HepG2 (cell line): ENCODE data around the gene DNAJC13. TPM values are rescaled to one million over a fixed set of nuclear protein-coding genes. Genes with fewer than 3 reads are reported as not detected.

Experiments used
- ATAC-seq: fragments of 200-7000 bp; cut with Tn5 transposase; 3 replicates; pipeline ENCODE4 v1.9.1; 2020; ENCODE audit warnings: mild to moderate bottlenecking, moderate library complexity
- BruUV-seq: library from RNA; stranded (reverse); fragments of 400-500 nt; replicated peaks from 2 replicates; lab custom pipeline; 2021; lab: Mats Ljungman, UMichigan
- CTCF ChIA-PET: fragments of 300-600 bp; formaldehyde crosslinking; extraction: SDS; loops from one replicate; lab custom pipeline; 2021; ENCODE audit warnings: low total read pairs, inconsistent platforms, low intra/inter-chr PET ratio; lab: Yijun Ruan, JAX
- POLR2A ChIA-PET: fragments of 350-600 bp; sonication (Branson Sonifier 250); formaldehyde crosslinking; loops from one replicate; lab custom pipeline; 2020; ENCODE audit warnings: antibody characterized with exemption, inconsistent platforms; lab: Yijun Ruan, JAX
- DNase-seq: peaks from one replicate; pipeline ENCODE4 v3.0.0-alpha.2; 2015; ENCODE audit warnings: low spot score
- FAIRE-seq: peaks from 3 replicates; lab custom pipeline; 2011; peaks lifted over from hg19 to GRCh38; lab: Jason Lieb, UNC
- H2AFZ ChIP-seq: one replicate; pipeline ENCODE4 v1.6.1; 2011; ENCODE audit warnings: low read length, inconsistent platforms
- H3K27ac ChIP-seq: fragments of 300-600 bp; 3 replicates; pipeline ENCODE4 v1.8.0; 2011; ENCODE audit warnings: mixed run types, mild to moderate bottlenecking, mixed read lengths, low read length, inconsistent platforms; ENCODE audit not compliant: insufficient read depth; ENCODE audit errors: extremely low read length
- H3K27me3 ChIP-seq, 2 experiments: fragments of 200-600 bp in 1 of 2; 2 replicates in 1 of 2; 3 replicates in 1 of 2; pipeline versions ENCODE4 v1.6.0 to v1.8.0; 2011; ENCODE audit warnings: low read length in 2 of 2, mild to moderate bottlenecking in 2 of 2, moderate library complexity in 2 of 2, inconsistent platforms in 1 of 2; ENCODE audit not compliant: insufficient read depth in 2 of 2, control insufficient read depth in 1 of 2
- H3K36me3 ChIP-seq, 2 experiments: fragments of 200-600 bp in 1 of 2; replicated peaks in 1 of 2; 2 replicates in 1 of 2; 3 replicates in 1 of 2; pipeline versions ENCODE4 v1.5.1 to v1.8.0; 2011; ENCODE audit warnings: low read length in 2 of 2, inconsistent platforms in 1 of 2; ENCODE audit not compliant: insufficient read depth in 2 of 2, control insufficient read depth in 1 of 2
- H3K4me1 ChIP-seq: 2 replicates; pipeline ENCODE4 v1.5.1; 2012; ENCODE audit warnings: low read length, inconsistent platforms; ENCODE audit not compliant: insufficient read depth
- H3K4me2 ChIP-seq: 2 replicates; pipeline ENCODE4 v1.6.0; 2011; ENCODE audit warnings: low read depth, low read length, inconsistent platforms
- H3K4me3 ChIP-seq, 3 experiments: fragments of 200-600 bp in 1 of 3; sonication (generic), shearing (Covaris generic) in 1 of 3; replicated peaks in 1 of 3; 2 replicates each; pipeline ENCODE4 v1.5.1; 2011 to 2016; ENCODE audit warnings: low read length in 3 of 3, inconsistent platforms in 2 of 3, low read depth in 2 of 3, mild to moderate bottlenecking in 2 of 3, control low read depth in 1 of 3, mixed read lengths in 1 of 3; ENCODE audit not compliant: insufficient read depth in 1 of 3
- H3K79me2 ChIP-seq: one replicate; pipeline ENCODE4 v1.6.1; 2011; ENCODE audit warnings: low read length, inconsistent platforms; ENCODE audit not compliant: insufficient read depth
- H3K9ac ChIP-seq: 2 replicates; pipeline ENCODE4 v1.6.0; 2011; ENCODE audit warnings: mild to moderate bottlenecking, low read depth, low read length, inconsistent platforms; ENCODE audit not compliant: insufficient read depth
- H3K9me3 ChIP-seq: 2 replicates; pipeline ENCODE4 v1.5.1; 2012; ENCODE audit warnings: mild to moderate bottlenecking, low read length
- H4K20me1 ChIP-seq: 2 replicates; pipeline ENCODE4 v1.6.0; 2011; ENCODE audit warnings: inconsistent platforms, mild to moderate bottlenecking, low read length, moderate library complexity; ENCODE audit not compliant: insufficient read depth
- CTCF ChIP-seq: sonication (generic); formaldehyde crosslinking; IDR thresholded peaks from 2 replicates; pipeline ENCODE4 v1.5.0; 2020; ENCODE audit warnings: mild to moderate bottlenecking, missing genetic modification reagents, moderate library complexity
- SAP130 ChIP-seq: IDR thresholded peaks from 2 replicates; pipeline ENCODE4 v1.6.1; 2016; ENCODE audit warnings: low read depth
- TFAP4 ChIP-seq: sonication (generic); IDR thresholded peaks from 2 replicates; pipeline ENCODE4 v1.6.1; 2016; ENCODE audit warnings: low read depth, borderline replicate concordance
- THAP9 ChIP-seq: sonication (generic); formaldehyde crosslinking; IDR thresholded peaks from 2 replicates; pipeline ENCODE4; 2020; ENCODE audit warnings: missing genetic modification reagents, mild to moderate bottlenecking, borderline replicate concordance
- ZFAT ChIP-seq: sonication (generic); formaldehyde crosslinking; conservative IDR thresholded peaks from 2 replicates; pipeline ENCODE4 v1.8.1; 2023; ENCODE audit warnings: missing genetic modification reagents, inconsistent platforms
- ZIK1 ChIP-seq: sonication (generic); formaldehyde crosslinking; IDR thresholded peaks from 2 replicates; pipeline ENCODE4 v1.5.0; 2020; ENCODE audit warnings: mild to moderate bottlenecking, low read depth, missing genetic modification reagents, borderline replicate concordance
- ZNF367 ChIP-seq: sonication (generic); formaldehyde crosslinking; IDR thresholded peaks from 2 replicates; pipeline ENCODE4 v1.4.0; 2020; ENCODE audit warnings: missing genetic modification reagents, borderline replicate concordance
- ZNF687 ChIP-seq: sonication (generic); formaldehyde crosslinking; IDR thresholded peaks from 2 replicates; pipeline ENCODE4 v1.5.1; 2020; ENCODE audit warnings: mild to moderate bottlenecking, missing genetic modification reagents, moderate library complexity
- WGBS: methylation state at CpG from one replicate; pipeline ENCODE4 v1.1.6; 2017; ENCODE audit warnings: low lambda C conversion rate; 5-methylcytosine and 5-hydroxymethylcytosine counted together
- in situ Hi-C: cut with HindIII; loops from 2 replicates; pipeline ENCODE4 v1.10.0; 2017; ENCODE audit warnings: low pct_unique_long_range_greater_than_20kb; ENCODE audit not compliant: extremely low pct_ligation_motif_present
- intact Hi-C: fragments of 100-400 bp; cut with micrococcal nuclease; formaldehyde crosslinking; loops from one replicate; pipeline ENCODE4 v1.10.0; 2022; ENCODE audit not compliant: unreplicated experiment
- polyA plus RNA-seq, 8 experiments: library from polyadenylated mRNA; depleted of rRNA in 3 of 8; stranded (reverse) in 7 of 8; unstranded in 1 of 8; fragments of >200 nt; fragmentation: Illumina TruSeq in 4 of 8; extraction: Trizol in 4 of 8; gene quantifications; 2 replicates each; pipeline versions ENCODE4 v1.2.1 to v1.2.3, GENCODE V29; 2011 to 2016; ENCODE audit warnings: low read depth in 4 of 8, missing spikeins in 1 of 8, mixed read lengths in 1 of 8; ENCODE audit not compliant: insufficient read depth in 1 of 8
- total RNA-seq, 5 experiments: library from RNA; depleted of rRNA; stranded (reverse); fragments of >200 nt; fragmentation: Illumina TruSeq; extraction: Trizol; gene quantifications; 2 replicates each; pipeline ENCODE4 v1.2.3, GENCODE V29; 2016; ENCODE audit warnings: low read depth in 1 of 5

The DNAJC13 gene
- total and polyA plus RNA-seq, 2 of the 13 experiments (the other 11 are each of a cell fraction or from before 2014, with no cell fraction given) = 9.1 to 26.2 TPM

- TF ChIP-seq ZIK1 (CRISPR knock-in tag) (no peak), ZNF367 (no peak)
These were observed 128.2 kb downstream of the DNAJC13 start (continued) for GRCh38 chr3:132545471-132545870.

- intact Hi-C loops = no loop called here
- 35% methylated on average over 7 of the region's 8 CpGs for WGBS
- no peaks in the 10 kb centered on the region for H3K36me3 ChIP-seq
- no peak overlapping the region for H2AFZ ChIP-seq
- FAIRE-seq (no peak), ATAC-seq (peak; percentile 74), DNase-seq (peak; percentile 11)
- H3K79me2 ChIP-seq = no peaks in the 10 kb centered on the region
- peak overlapping the region; percentile 37 for H3K4me2 ChIP-seq
- no peaks in the 10 kb centered on the region for H3K27me3 ChIP-seq
- no TSS peak for BruUV-seq
- 0 out of 2 replicates have a peak, but pooled peaks have one; percentile 8 for TF ChIP-seq TFAP4
- TF ChIP-seq SAP130 (CRISPR knock-in tag) = no peak
- TF ChIP-seq THAP9 (CRISPR knock-in tag) = 0 out of 2 replicates have a peak, but pooled peaks have one; percentile 40
- no peak for TF ChIP-seq ZFAT
- TF ChIP-seq ZNF687 (CRISPR knock-in tag) = peak; percentile 24; the same call in 1 of the 2 replicates
- TF ChIP-seq CTCF (CRISPR knock-in tag) = peak; percentile 12; the same call in 1 of the 2 replicates
- ChIA-PET POLR2A (interaction anchor here (0.9 kb wide), 1 partner anchor 111 kb away, joined by 3 read pairs; the partner anchor contains the start of genes ACAD11 and UBA5), CTCF (no interaction called here)
- H4K20me1 ChIP-seq = no peaks in the 10 kb centered on the region
- peak overlapping the region in 1 of 3 experiments; percentile 26; a peak in 1 of 6 replicates for H3K4me3 ChIP-seq
- in situ Hi-C loops = loop anchor here (25.0 kb wide), 1 partner anchor 838 kb away; no protein-coding TSS in a partner anchor
- no peak overlapping the region for H3K27ac ChIP-seq
- H3K4me1 ChIP-seq = peaks cover 17% of the 10 kb centered on the region
- H3K9me3 ChIP-seq = no peaks in the 10 kb centered on the region
- H3K9ac ChIP-seq = no peak overlapping the region
These were observed 131.9 kb downstream of the DNAJC13 start for GRCh38 chr3:132549169-132549568.
